Stimulated activated CD8-positive, alpha-beta memory T cell treated with anti-CD3 and anti-CD28 coated beads, Interleukin-15, amount 100 ng/mL, for 48 hours (primary cell): Measurements from ENCODE around the gene USP10.

ENCODE experiments used
- DNase-seq, 2 donors: peaks; one replicate each; pipeline ENCODE4 v3.0.0-alpha.2; 2020; ENCODE audit warnings: low read depth in 2 of 2

Gene USP10

DNA sequence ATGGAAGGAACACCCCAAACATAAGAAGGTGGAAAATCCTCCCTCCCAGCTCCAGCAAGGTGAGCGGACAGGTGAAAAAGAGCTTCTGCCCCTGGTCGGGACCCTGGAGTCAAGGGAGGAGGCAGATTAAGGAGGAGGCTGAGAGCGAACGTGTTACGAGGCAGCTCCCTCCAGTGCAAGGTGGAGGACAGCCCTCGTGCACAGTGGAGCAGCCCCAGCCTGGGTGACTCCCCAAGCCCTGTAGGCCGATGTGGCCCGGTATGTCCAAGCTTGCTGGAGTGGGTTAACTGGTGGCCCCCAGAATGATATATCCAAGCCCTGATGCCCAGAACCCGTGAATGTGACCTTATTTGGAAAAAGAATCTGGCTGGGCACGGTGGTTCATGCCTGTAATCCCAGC lies 104.5 kb downstream of the USP10 start:
- DNase-seq = no peak

DNA sequence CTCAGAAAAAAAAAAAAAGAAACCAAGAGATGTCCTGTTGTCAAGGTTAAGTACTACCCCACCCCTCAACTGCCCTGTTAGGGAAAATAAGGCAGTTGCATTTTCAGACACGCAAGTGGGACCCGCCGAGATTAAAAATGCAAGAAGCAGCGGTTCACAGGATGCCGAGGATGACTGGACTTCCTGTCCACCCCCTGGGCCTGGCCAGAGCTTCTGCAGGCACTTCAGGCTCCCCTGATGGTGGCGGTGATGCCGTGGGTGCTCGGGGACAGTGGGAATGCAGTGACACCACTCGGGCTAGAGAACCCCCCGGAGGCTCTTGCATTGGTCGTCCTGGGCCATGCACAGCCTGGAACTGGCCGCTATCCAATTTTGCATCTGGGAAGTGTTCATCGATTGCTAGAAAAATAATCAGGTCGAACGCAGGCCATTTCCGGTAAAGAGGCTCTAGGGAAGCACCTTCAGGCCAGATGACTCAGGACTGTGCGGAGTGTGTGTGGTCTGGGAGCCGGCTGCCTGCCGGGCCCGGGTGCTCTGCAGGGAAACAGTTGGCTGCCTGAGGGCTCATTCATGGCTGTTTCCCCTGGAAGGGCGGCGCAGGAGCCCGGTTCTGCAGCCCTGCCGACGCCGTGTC lies 106.6 kb downstream of the USP10 start:
- DNase-seq = no peak

DNA sequence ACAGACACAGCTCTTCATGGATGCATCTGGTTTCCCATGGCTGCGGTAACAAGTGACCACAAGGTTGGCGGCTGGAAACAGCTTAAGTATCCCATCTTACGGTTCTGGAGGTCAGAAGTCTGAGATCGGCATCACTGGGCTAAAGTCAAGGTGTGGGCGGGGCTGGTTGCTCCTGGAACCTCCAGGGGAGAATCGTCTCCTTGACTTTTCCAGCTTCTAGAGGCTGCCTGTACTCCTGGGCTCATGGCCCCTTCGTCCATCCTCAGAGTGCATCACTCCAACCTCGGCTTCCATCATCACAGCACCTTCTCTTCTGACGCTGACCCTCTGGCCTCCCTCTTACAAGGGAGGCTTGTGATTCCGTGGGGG lies 107.1 kb downstream of the USP10 start:
- no peak for DNase-seq

DNA sequence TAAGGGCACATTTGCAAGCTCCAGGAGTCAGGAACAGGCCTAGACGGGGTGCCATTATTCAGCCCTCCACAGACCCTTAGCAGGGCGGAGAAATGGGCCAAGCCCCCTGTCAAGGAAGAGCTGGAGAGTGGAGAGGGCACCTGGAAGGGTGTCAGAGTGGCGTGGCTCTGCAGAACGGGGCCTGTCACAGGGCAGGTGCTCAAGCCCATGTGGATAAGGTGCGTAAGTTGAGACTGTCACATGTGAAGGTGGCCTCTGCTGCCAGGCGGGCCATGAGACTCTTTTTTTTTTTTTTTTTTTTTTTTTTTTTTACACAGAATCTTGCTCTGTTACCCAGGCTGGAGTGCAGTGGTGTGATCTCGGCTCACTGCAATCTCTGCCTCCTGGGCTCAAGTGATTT lies 108.0 kb downstream of the USP10 start:
- no peak for DNase-seq

DNA sequence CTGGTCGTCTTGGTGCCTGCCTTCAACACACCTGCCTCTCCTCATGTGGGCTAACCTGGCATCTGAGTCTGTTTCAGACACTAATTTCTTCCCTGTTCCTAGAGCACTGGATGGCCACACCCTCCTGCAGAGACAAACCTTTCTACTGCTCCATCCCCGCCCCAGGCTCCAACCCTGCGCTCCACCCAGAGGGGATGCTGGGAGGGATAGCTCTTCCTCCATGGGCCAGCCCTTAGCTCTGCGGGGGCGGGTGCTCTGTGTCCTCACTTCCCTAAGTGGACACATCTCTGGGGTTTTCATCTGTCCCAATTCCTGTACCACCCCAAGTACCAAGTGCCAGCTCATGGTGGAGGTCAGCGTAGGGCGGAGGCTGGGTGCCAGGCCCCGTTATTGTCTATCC lies 109.0 kb downstream of the USP10 start:
- no peak for DNase-seq

DNA sequence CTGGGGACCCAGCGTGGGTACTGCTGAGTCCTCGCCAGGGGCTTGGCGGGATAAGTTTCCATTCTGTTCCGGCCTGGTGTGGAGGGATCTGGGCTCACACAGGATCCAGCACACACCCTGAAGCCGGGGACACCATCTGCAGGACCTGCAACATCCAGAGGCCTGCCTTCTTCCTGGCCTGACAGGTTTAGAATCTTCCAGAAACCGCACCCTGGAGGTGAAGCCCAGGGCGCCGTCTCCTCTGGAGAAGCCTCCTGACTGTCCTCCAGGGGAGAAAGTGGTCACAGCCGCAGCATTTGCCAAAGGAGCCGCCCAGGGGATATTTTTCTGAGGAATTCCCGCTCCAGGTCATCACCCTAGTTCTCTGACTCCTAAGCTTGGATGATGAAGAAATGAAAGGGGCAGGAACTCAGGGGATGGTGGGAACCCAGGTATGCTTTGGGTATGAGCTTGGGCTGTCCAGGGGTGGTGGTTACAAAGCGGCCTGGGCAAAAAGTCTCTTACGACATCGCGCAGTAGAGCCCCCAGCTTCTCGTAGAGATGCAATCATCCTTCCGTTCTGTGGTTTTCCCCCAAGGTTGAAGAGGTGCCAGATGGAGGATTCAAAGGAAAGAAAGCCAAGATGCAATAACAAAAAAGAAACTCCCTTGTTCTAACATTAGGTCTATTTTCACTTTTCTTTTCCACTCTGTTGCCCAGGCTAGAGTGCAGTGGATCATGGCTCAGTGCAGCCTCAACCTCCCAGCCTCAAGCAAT lies 110.9 kb downstream of the USP10 start:
- DNase-seq = peak in 1 of 2 donors; percentile 4

DNA sequence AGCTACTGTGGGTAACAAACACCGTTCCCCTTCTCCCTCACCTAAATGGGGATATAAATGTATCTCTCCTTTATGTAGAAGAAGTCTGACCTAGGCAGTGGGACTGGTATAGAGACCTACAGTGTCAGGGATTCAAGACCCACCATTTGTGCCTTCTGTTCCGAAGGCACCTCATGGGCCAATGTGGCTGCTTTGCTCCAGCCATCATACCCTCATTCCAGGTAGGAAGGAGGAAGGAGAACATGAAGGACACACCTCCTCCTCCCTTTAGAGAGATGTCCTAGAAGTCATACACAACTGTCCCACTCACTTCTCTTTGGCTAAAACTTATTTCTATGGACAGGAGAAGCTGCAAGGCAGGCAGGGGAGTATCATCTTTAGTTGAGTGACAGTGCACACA lies 111.7 kb downstream of the USP10 start:
- no peak for DNase-seq

DNA sequence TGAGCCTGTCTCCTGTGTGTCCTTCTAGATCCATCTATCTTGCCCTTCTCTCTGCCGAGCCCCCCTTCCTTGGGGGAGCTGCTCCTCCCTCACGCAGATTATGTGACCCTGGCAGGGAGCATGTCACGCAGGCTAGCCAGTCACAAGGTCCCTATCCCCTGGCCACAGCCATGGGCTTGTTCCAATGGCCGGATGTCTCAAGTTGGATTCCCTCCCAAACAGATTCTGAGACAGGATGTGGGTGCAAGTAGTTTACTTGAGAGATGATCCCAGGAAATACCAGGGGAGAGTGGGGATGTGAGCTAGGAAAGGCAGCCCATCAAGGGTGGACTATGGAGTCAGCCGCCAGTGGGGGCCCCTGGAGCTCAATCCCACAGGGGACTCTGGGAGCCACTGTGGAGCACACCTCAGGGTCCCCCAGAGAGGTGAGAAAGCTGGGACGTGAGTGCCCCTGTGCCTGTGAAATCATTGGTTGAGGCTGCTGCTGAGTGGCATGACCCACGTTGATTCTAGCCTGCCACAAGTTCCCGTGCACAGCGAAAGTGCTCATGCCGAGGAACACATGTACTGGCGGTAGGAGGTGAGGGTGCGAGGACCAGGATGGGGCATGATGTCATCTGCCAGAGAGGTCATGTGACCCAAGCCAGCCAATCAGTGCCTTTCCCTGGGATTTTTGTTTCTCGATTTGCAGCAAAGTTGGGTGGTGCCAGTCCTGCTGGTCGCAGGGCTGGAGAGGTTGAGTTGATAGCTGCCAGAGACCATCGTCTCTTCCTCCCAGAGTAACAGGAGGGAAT lies 113.5 kb downstream of the USP10 start:
- no peak for DNase-seq

DNA sequence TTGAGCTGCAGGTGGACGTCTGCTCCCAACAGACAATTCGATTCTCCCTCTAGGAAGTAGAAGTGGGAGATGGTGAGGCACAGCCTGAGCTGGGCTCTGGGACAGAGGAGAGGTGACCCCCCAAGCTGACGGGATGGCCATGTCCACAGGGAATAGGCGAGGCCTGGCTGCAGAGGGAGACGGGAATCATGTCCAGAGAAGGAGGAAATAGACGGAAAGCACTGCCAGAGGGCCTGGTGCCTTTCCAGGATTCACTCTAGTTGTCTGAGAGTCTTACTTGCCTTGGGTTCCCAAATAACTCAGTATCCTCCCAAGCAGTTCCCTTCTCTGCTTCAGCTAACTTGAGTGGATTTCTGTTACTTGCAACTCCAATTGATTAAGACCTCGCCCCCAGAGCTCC lies 115.7 kb downstream of the USP10 start:
- no peak for DNase-seq

DNA sequence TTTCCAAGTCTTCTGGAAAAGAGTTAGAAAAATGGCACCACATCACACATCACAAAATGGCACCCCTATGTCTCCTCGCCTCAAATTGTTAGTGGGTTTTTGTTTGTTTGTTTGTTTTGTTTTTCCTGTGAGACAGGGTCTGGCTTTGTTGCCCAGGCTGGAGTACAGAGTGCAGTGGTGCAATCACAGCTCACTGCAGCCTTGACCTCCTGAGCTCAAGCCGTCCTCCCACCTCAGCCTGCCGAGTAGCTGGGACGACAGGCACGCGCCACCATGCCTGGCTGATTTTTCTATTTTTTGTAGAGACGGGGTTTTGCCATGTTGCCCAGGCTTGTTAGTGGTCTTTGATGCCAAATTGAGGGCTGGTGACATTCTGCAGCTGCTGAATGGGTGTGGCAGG lies 116.2 kb downstream of the USP10 start:
- DNase-seq = no peak

DNA sequence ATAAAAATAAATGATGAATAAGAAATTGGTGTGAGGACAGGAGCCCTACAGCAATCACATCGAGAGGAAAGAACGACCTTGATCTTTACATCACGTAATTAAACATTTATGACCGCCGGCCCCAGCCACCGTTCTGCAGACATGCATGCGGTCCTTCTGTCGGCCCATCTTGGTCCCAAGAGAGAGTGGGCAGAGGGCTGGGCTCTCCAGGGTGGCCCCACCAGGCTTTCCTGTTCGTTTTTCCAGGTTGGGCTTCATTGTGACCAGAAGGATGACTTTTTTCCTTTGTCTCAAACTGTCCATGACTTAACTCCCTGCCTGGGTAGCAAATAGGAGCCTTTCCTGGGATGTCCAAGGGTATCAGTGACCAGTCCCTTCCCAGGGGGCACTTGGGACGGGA lies 116.7 kb downstream of the USP10 start:
- DNase-seq = no peak

DNA sequence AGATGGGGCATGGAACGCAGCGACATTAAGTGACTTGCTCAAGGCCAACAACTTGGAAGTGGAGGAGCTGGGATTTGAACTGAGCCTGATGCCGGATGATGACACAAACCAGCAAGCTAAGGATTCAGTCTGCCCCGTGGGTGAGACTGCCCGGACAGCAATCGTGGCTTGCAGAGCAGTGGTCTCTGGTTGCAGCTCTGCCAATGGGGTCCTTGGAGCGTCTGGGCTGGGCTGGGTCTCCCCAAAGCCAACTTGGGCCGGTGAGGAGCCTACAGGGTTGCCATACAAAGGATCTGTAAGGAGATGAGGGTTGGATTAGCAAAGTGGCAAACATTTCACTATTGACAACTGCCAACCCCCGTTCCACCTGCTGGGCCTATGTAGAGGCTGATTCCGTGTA lies 117.4 kb downstream of the USP10 start:
- no peak for DNase-seq

DNA sequence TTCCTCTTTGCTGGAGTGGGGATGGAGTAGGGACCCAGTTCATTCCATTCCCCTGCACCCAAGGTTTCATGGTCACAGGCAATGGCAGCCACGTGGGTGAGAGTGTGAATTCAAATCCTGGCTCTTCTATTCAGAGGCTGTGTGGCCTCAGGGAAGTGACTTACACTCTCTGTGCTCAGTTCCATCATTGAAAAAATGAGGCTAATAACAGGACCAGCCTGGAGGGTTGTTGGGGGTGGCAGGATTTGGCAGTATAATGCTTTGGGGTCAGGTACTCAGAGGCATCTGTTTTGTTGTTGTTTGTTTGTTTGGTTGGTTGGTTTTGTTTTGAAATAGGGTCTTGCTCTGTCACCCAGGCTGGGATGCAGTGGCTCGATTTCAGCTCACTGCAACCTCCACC lies 117.8 kb downstream of the USP10 start:
- no peak for DNase-seq

DNA sequence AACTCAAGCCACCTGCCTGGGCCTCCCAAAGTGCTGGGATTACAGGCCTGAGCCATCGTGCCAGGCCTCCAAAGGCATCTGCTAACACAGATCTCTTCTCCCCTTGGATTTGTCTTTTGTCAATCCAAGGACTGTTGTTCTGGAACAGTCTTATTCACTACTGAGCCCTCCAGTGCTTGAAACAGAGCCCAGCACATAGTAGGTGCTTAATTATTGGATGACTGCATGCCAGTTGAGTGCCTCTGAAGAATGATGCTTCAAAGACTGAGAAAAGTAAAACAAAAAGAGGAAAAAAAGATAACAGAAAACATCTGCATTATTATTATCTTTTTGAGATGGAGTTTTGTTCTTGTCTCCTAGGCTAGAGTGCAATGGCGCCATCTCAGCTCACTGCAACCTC lies 118.3 kb downstream of the USP10 start:
- DNase-seq = no peak

DNA sequence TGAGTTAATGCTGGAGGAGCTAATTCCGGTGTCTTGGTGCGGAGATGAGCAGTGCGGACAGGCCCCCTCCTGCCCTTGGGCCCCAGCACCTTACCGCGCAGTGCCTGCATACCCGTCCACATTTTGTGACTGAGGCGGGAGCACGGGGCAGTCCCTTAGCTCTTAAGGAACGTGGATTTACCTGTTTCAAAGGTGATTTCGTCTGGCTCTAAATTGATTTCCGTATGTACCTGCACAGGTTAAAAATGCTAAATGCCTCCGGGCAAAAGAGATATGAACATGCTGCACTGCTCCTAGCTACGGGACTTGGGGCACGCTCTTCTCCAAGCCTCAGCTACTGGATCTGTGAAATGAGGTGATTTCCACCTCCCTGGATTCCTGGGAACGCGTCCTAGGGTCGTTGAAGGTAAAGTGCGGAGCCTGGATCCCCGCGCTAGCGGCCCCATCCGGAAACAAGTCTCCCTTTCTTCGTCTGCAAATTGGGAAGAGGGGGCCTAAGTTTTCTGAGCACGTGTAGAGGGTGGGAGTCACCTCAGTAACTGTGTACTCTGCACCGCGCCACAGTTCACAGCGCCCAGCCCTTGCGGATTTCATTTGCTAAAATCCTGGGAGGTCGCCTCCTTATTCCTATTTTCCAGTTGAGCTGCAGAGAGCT lies 119.3 kb downstream of the USP10 start:
- no peak for DNase-seq

DNA sequence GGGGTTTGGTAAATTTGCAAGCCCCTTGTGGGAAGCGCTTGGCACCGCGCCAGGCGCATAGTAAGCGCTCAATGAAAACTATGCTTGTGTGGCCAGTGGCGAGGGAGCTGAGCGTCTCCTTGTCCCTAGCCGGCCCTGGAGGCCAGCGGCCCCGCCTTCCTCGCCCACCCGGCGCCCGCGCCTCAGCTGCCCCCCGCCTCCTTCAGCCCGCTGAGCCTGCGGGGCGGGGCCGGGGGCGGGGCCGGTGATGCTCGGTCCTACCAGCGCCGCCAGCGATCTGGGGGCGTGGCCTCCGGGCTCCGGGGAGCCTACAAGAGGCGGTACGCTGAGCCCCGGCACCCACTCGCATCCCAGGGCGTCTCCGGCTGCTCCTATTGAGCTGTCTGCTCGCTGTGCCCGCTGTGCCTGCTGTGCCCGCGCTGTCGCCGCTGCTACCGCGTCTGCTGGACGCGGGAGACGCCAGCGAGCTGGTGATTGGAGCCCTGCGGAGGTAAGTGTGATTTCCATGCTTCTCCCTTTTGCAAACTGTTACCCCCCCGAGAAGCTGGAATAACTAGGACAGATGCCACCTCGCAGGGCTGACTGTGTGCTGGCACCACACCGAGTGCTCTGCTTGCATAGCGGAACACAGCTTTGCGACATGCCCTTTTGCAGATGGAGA lies 120.0 kb downstream of the USP10 start, which contains the start of gene CRISPLD2:
CRISPLD2 (plus strand) TSS at position 342 of the 661 bp plus-strand sequence. CDS start 18,511 bp downstream, outside the sequence.
- DNase-seq = peak; percentile 74 to 79

DNA sequence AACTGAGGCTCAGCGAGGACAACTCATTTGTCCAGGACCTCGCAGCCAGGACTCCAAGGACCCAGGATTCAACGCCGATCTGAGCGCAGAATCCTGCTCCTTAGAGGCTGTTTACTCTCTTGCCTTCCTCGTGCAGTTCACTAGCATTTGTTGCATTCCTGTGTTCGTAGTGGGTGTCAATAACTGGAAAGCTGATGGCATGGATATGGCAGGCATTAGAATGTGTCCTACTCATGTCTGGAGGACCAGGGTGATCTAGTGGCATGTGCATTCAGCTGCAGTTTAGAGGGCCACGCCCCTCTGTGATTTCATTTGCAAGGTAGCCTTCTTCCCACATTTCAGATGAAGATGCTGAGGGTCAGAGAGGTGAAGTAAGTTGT lies 120.5 kb downstream of the USP10 start:
- no peak for DNase-seq

DNA sequence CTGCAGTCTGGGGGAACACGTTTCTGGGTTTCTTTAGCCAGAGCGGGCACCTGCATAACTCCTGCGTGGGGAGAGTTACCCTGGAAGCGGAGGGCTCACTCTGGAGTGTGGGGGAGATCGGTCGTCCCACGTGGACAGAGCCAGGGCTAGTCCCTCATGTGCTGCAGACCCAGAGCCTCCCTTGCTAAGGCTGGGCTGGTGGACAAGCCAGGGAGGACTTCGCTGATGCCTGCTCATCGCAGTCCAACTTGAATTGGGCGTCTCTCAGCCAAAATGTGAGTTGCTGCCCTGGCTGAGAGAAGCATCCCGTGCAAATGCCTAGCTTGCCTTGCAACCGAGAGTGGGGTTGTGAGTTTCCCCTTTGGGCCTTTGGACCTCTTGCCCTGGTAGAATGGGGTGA lies 121.0 kb downstream of the USP10 start:
- DNase-seq = no peak

DNA sequence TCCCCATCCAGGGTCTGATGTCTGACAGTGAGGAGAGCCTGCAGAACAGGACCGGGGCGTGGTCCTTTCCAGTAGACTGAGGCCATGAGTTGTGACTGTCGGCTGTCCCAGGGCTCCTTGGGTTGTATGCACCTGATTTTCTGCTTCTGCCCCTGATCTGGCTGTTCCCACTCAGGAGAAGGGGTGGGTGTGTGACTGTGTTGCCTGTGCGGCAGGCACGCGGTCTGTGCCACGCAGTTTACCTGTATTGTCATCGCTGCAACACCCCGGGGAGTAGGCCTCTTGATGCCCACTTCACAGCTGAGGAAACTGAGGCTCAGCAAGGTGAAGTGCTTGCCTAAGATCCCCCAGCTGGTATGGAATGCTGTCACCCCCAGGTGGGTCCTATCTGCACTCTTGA lies 121.4 kb downstream of the USP10 start:
- no peak for DNase-seq

DNA sequence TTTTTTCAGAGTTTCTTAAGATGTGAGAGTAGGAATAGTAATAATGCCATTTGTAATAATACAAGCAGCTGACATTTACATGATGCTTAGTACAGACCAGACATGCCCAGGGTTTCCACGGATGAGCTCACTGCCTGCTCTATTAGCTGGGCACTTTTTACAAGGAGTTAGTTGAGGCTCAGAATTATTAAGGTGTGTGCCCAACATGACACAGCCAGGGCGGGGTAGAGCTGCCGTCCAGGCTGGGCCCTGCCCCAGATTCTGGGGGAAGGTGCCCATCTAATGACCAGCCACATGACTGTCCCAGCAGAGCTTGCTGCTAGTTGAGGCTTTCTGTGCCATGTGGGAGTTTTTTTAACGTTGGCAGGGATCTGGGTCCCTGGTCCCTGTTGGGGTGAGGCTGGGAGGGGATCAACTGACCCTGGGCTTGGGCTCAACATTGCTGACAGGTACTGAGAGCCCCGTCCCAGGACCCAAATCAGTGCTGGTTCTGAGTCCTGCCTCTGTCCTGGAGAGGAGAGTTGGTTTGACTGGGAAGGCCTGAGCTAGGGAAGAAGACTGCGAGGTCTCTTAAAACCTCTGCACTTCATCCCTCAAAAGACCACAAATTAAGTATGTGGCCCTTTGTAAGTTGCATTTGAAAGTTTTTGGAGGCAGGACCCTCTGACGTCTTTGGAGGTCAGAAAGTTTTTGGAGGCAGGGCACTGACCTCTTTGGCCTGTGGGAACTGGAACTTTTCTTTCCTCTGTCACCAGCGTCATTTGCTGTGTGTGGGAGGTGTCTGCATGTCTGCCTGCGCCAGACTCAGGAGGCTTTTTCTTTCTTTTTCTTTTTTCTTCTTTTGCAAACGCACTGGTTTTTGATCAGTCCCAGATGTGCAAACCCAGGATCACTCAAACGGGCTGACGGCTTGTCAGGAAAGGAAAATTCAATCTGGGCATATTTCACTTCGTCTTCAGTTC lies 122.2 kb downstream of the USP10 start:
- DNase-seq = no peak

DNA sequence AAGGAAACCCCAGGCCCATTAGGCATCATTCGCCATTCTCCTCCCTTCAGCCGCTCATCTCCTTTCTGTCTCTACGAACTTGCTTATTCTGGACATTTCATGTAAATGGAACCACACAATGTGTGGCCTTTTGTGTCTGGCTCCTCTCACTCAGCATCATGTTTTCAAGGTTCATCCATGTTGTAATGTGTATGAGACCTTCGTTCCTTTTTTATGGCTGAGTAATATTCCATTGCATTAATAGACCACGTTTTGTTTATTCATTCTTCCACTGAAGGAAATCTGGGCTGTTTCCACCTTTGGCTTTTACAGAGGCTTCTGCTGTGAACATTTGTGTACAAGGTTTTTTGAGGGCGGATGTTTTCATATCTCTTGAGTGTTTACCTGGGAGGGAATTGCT lies 123.2 kb downstream of the USP10 start:
- DNase-seq = no peak
